Glomerular endothelial cell (primary cell): ENCODE measurements around the gene DNMT1. TPM values are rescaled to one million over a fixed set of nuclear protein-coding genes. Genes with fewer than 3 reads are reported as not detected.
A peak's percentile ranks its signal among the peaks of the same experiment; 100 is the strongest.

ENCODE experiments used
- DNase-seq: peaks from one replicate; pipeline ENCODE4 v3.0.0-alpha.2; 2011; ENCODE audit warnings: low read depth, low spot score; ENCODE audit errors: extremely low read depth
- total RNA-seq: library from RNA; depleted of rRNA; stranded (reverse); fragments of >200 nt; gene quantifications from 2 replicates; pipeline ENCODE4 v1.2.3, GENCODE V29; 2015

DNMT1 gene
- total RNA-seq, 1 donor from 2014 or later, result 83.9 TPM

- DNase-seq, result no peak
Observed at GRCh38 chr19:10116085-10116865, 78.5 kb downstream of the DNMT1 start.

- DNase-seq, result no peak
Observed at GRCh38 chr19:10115392-10116084, 79.2 kb downstream of the DNMT1 start.

GRCh38 chr19:10114651-10115391 lies 79.9 kb downstream of the DNMT1 start:
- DNase-seq, result no peak

DNA sequence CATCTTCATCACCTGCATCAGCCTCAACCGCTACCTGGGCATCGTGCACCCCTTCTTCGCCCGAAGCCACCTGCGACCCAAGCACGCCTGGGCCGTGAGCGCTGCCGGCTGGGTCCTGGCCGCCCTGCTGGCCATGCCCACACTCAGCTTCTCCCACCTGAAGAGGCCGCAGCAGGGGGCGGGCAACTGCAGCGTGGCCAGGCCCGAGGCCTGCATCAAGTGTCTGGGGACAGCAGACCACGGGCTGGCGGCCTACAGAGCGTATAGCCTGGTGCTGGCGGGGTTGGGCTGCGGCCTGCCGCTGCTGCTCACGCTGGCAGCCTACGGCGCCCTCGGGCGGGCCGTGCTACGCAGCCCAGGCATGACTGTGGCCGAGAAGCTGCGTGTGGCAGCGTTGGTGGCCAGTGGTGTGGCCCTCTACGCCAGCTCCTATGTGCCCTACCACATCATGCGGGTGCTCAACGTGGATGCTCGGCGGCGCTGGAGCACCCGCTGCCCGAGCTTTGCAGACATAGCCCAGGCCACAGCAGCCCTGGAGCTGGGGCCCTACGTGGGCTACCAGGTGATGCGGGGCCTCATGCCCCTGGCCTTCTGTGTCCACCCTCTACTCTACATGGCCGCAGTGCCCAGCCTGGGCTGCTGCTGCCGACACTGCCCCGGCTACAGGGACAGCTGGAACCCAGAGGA lies 80.6 kb downstream of the DNMT1 start:
- no peak for DNase-seq

GRCh38 chr19:10113592-10113963 lies 81.2 kb downstream of the DNMT1 start:
- DNase-seq, result no peak

GRCh38 chr19:10112895-10113591 lies 81.7 kb downstream of the DNMT1 start:
- no peak for DNase-seq

- no peak for DNase-seq
Observed at GRCh38 chr19:10112037-10112761, 82.6 kb downstream of the DNMT1 start.

DNA sequence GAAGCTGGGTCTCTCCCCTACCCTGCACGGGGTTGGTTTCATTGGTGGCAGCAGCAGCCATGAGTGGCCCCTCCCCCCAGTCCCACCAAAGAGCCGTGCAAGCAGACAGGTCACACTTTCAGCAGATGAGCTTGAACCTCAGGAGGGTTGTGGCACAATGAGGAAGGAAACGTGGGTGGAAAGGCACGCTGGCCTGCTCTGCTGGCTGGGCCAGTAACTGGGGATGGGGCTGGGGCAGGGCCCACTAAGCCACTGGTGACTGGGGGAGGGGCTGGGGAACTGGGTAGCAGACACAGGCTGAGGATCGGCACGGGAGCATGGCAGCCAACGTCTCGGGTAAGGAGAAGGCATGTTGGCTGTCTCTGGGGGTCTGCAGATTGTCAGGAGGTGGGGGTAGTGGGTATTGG lies 83.3 kb downstream of the DNMT1 start, which contains the start of gene P2RY11:
P2RY11 (plus strand) TSS at position 289 of the 407 bp plus-strand sequence; CDS start at position 318, 29 bp downstream.
- no peak for DNase-seq

DNA sequence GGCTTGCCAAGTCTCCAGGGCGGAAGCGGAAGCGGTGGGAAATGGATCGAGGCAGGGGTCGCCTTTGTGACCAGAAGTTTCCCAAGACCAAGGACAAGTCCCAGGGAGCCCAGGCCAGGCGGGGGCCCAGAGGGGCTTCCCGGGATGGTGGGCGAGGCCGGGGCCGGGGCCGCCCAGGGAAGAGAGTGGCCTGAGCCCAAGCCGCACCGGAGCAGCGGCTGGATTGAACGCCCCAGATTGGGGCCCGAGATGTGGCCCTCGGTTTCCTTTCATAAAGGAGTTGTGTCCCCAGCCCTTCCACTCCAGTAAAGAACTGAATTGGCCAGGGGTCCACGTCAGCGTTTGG lies 83.8 kb downstream of the DNMT1 start:
- no peak for DNase-seq

GRCh38 chr19:10110076-10110971 lies 84.4 kb downstream of the DNMT1 start:
- no peak for DNase-seq

GRCh38 chr19:10109528-10109927 lies 85.2 kb downstream of the DNMT1 start:
- no peak for DNase-seq

- no peak for DNase-seq
Observed at GRCh38 chr19:10107817-10108367, 86.9 kb downstream of the DNMT1 start.

DNA sequence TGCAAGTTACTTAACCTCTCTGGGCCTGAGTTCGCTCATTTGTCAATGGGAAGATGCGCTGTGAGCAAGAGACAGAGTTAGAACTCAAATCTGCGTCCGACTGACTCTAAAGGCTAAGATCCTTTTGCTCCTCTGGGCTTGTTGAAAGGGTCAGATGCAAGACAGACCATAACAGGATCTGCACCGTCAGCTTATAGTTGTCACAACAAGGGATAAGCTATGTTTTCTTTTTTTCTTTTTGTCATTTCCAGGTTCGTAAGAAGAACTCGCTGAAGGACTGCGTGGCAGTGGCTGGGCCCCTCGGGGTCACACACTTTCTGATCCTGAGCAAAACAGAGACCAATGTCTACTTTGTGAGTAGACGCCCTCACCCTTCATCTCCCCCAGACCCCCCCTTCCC lies 87.5 kb downstream of the DNMT1 start:
- no peak for DNase-seq

DNA sequence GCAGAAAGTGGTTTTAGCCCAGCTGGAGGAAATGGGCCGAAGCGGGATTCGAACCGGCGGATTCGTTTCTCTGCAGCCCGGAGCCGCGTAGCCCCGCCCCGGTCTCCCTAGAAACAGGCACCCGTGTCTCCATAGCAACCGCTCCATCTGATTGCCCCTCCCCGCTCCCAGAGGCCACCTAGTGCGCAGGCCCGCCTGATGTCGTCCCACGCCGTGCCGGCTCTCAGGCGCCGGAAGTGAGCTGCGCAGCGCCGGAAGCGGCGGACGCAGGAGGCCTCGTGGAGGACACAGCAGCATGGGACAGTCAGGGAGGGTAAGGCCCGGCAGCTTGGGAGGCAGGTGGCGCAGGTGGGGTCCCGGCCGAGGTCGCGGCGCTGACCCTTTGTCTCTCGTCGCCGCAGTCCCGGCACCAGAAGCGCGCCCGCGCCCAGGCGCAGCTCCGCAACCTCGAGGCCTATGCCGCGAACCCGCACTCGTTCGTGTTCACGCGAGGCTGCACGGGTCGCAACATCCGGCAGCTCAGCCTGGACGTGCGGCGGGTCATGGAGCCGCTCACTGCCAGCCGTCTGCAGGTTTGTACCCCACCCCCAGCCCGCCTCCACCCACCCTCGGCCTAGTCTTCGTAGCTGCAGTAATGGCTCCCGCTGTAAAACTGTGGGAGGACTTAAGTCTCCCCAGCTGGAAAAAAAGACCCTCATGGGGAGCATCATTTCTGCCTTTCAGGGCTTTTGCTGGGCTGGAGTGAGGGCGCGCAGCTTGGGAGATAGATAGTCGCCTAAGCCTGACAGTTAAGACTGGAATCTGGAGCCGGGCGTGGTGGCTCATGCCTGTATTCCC lies 88.4 kb downstream of the DNMT1 start, which contains the start of gene PPAN:
PPAN (plus strand) TSS at position 263 of the 837 bp plus-strand sequence; CDS start at position 296, 33 bp downstream.
- DNase-seq, result peak; percentile 84

DNA sequence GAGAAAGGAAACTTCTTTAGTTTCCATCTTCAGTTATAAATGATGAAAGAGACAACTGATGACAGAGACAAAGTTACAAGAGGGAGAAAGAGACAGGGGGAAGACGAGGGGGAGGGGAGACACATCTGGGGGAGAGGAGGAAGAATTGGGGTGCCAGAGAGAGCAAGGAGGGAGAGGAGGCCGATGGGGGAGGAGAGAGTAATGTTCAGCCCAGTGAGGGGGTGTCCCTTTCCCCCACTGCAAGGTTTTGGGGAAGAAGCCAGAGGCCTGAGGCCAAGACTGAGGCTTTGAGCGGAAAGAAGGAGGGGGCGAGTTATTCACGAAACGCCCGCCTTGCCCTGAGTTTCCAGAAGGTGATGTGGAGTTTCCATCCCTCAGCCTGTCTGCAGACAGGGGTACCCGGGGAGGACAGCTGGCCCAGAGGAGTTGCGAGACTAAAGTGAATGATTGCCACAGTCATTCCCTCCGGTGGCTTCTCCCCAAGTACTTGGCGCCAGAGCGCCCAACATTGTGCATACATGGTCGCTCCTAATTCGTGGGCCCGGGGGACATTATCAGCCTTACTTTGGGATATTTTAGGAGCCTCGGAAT lies 89.1 kb downstream of the DNMT1 start:
- DNase-seq, result no peak

- DNase-seq, result no peak
Observed at GRCh38 chr19:10104665-10105508, 89.9 kb downstream of the DNMT1 start.
